GM23338 (cell line): ENCODE measurements around the gene SERPING1. TPM values are rescaled to one million over a fixed set of nuclear protein-coding genes. Genes with fewer than 3 reads are reported as not detected.

Source experiments
- ATAC-seq: fragments of 200-7000 bp; cut with Tn5 transposase; 3 replicates; pipeline ENCODE4 v1.9.1; 2020
- DNase-seq: peaks from one replicate; pipeline ENCODE4 v3.0.0-alpha.2; 2015; ENCODE audit warnings: low spot score
- H2AFZ ChIP-seq: fragments of 200-600 bp; sonication (generic); 2 replicates; pipeline ENCODE4 v1.8.0; 2016; ENCODE audit warnings: antibody characterized with exemption, mild to moderate bottlenecking, moderate library complexity
- H3F3A ChIP-seq: fragments of 200-600 bp; sonication (generic); replicated peaks from 2 replicates; pipeline ENCODE4 v1.8.0; 2017; ENCODE audit warnings: antibody characterized with exemption, mixed run types, low read depth
- H3K27ac ChIP-seq: fragments of 200-600 bp; sonication (generic); 2 replicates; pipeline ENCODE4 v1.6.1; 2016; ENCODE audit warnings: low read depth
- H3K27me3 ChIP-seq: fragments of 200-600 bp; sonication (generic); 2 replicates; pipeline ENCODE4 v1.8.0; 2016; ENCODE audit warnings: mild to moderate bottlenecking, mixed run types, moderate library complexity; ENCODE audit not compliant: insufficient read depth
- H3K36me3 ChIP-seq: fragments of 200-600 bp; sonication (generic); 2 replicates; pipeline ENCODE4 v1.8.0; 2016; ENCODE audit warnings: mild to moderate bottlenecking; ENCODE audit not compliant: insufficient read depth
- H3K4me1 ChIP-seq: fragments of 200-600 bp; sonication (generic); 2 replicates; pipeline ENCODE4 v1.8.0; 2016; ENCODE audit warnings: mild to moderate bottlenecking, moderate library complexity; ENCODE audit not compliant: insufficient read depth
- H3K4me2 ChIP-seq: fragments of 200-600 bp; sonication (generic); 2 replicates; pipeline ENCODE4 v1.7.1; 2017; ENCODE audit warnings: mixed run types
- H3K4me3 ChIP-seq: fragments of 200-600 bp; sonication (generic); 2 replicates; pipeline ENCODE4 v1.6.1; 2016; ENCODE audit warnings: mixed run types
- H3K79me2 ChIP-seq: fragments of 200-600 bp; sonication (generic); replicated peaks from 2 replicates; pipeline ENCODE4 v1.8.0; 2017; ENCODE audit warnings: mild to moderate bottlenecking; ENCODE audit not compliant: insufficient read depth
- H3K9me2 ChIP-seq: fragments of 200-600 bp; sonication (generic); 2 replicates; pipeline ENCODE4 v1.8.0; 2017; ENCODE audit not compliant: insufficient read depth
- H4K20me1 ChIP-seq: fragments of 200-600 bp; sonication (generic); replicated peaks from 2 replicates; pipeline ENCODE4 v1.8.0; 2017; ENCODE audit warnings: mild to moderate bottlenecking; ENCODE audit not compliant: insufficient read depth
- H3K27ac Mint-ChIP-seq: 2 replicates; pipeline ENCODE4 v1.8.0; 2020; ENCODE audit warnings: inconsistent platforms, mild to moderate bottlenecking, moderate library complexity, mixed read lengths
- H3K27me3 Mint-ChIP-seq: 3 replicates; pipeline ENCODE4 v1.8.0; 2022; ENCODE audit warnings: low read depth, mild to moderate bottlenecking, moderate library complexity, mixed read lengths, inconsistent platforms; ENCODE audit not compliant: insufficient read depth, poor library complexity
- H3K36me3 Mint-ChIP-seq: 3 replicates; pipeline ENCODE4 v1.8.0; 2021; ENCODE audit warnings: low read depth, mild to moderate bottlenecking, inconsistent platforms, moderate library complexity, mixed read lengths
- H3K4me1 Mint-ChIP-seq: 3 replicates; pipeline ENCODE4 v1.8.0; 2020; ENCODE audit warnings: mild to moderate bottlenecking, inconsistent platforms, mixed read lengths
- H3K4me3 Mint-ChIP-seq: 3 replicates; pipeline ENCODE4 v1.8.0; 2021; ENCODE audit warnings: moderate library complexity, mild to moderate bottlenecking, inconsistent platforms, mixed read lengths
- H3K9me3 Mint-ChIP-seq: 3 replicates; pipeline ENCODE4 v1.8.0; 2020; ENCODE audit warnings: moderate library complexity, mild to moderate bottlenecking, inconsistent platforms, mixed read lengths
- CREB1 ChIP-seq: fragments of 250-450 bp; sonication (Bioruptor Pico); IDR thresholded peaks from 2 replicates; pipeline ENCODE4 v1.5.0; 2020; ENCODE audit warnings: low read depth, mild to moderate bottlenecking, moderate library complexity
- CTCF ChIP-seq, 2 experiments: fragments of 200-600 bp in 1 of 2; sonication (generic) in 1 of 2; conservative IDR thresholded peaks; 2 replicates each; pipeline versions ENCODE4 v1.5.1 to v1.6.1; 2016 to 2017; ENCODE audit warnings: antibody characterized with exemption in 2 of 2, low read depth in 2 of 2, mild to moderate bottlenecking in 2 of 2, moderate library complexity in 1 of 2
- ETS1 ChIP-seq: IDR thresholded peaks from 2 replicates; pipeline ENCODE4 v1.6.1; 2016; ENCODE audit warnings: antibody characterized with exemption
- EZH2 ChIP-seq: fragments of 200-600 bp; sonication (generic); IDR thresholded peaks from one replicate; pipeline ENCODE4 v1.8.0; 2017; ENCODE audit warnings: antibody characterized with exemption, mild to moderate bottlenecking, low read depth; ENCODE audit not compliant: unreplicated experiment
- EZH2phosphoT487 ChIP-seq: fragments of 200-600 bp; sonication (generic); IDR thresholded peaks from one replicate; pipeline ENCODE4 v1.8.1; 2018; ENCODE audit warnings: antibody characterized with exemption; ENCODE audit not compliant: unreplicated experiment
- JUNB ChIP-seq: IDR thresholded peaks from one replicate; pipeline ENCODE4 v1.6.1; 2016; ENCODE audit warnings: antibody characterized with exemption; ENCODE audit not compliant: unreplicated experiment
- NANOG ChIP-seq: IDR thresholded peaks from 2 replicates; pipeline ENCODE4 v1.6.1; 2016; ENCODE audit warnings: antibody characterized with exemption, borderline replicate concordance
- POLR2AphosphoS5 ChIP-seq: IDR thresholded peaks from 2 replicates; pipeline ENCODE4 v1.6.1; 2016; ENCODE audit warnings: antibody characterized with exemption, low read depth
- REST ChIP-seq: IDR thresholded peaks from one replicate; pipeline ENCODE4 v1.6.1; 2018; ENCODE audit warnings: antibody characterized with exemption; ENCODE audit not compliant: unreplicated experiment
- STAT1 ChIP-seq: IDR thresholded peaks from one replicate; pipeline ENCODE4 v1.6.1; 2016; ENCODE audit warnings: antibody characterized with exemption; ENCODE audit not compliant: unreplicated experiment
- ZNF114 ChIP-seq: fragments of 250-450 bp; sonication (Bioruptor Pico); IDR thresholded peaks from 2 replicates; pipeline ENCODE4 v1.5.0; 2020; ENCODE audit warnings: mild to moderate bottlenecking, moderate library complexity
- ZNF331 ChIP-seq: fragments of 250-450 bp; sonication (Bioruptor Pico); IDR thresholded peaks from 2 replicates; pipeline ENCODE4 v1.5.0; 2020; ENCODE audit warnings: low read depth, mild to moderate bottlenecking, moderate library complexity
- ZNF462 ChIP-seq: fragments of 250-450 bp; sonication (Bioruptor Pico); IDR thresholded peaks from 2 replicates; pipeline ENCODE4 v1.5.0; 2020; ENCODE audit warnings: mild to moderate bottlenecking, moderate library complexity
- polyA plus RNA-seq: library from polyadenylated mRNA; unstranded; fragments of >200 nt; fragmentation: Nextera tagmentation; extraction: Ambion mirVana; gene quantifications from 2 replicates; pipeline ENCODE4 v1.2.1, GENCODE V29; 2016
- total RNA-seq: library from RNA; depleted of rRNA; stranded (reverse); fragments of >200 nt; shearing (Covaris generic); gene quantifications from 2 replicates; pipeline ENCODE4 v1.2.3, GENCODE V29; 2014

Gene SERPING1
- total and polyA plus RNA-seq, 2 experiments from 2014 or later = 42.3 to 54.7 TPM

GRCh38 chr11:57647960-57648800, 50.7 kb downstream of the SERPING1 start:
- Histone ChIP-seq H3K36me3 (peaks cover 5% of the 10 kb centered on the region; the same call in 1 of the 2 replicates), H3K9me2 (peaks cover 10% of the 10 kb centered on the region), H3K4me1 (peaks cover 69% of the 10 kb centered on the region), H3K27ac (no peak overlapping the region), H3F3A (peaks cover 56% of the 10 kb centered on the region), H2AFZ (no peak overlapping the region), H4K20me1 (peaks cover 21% of the 10 kb centered on the region), H3K4me2 (peak overlapping the region; percentile 98), H3K79me2 (0 out of 2 replicates have a peak, but pooled peaks cover 3% of the 10 kb centered on the region), H3K4me3 (peak overlapping the region; percentile 73), H3K27me3 (peaks cover 30% of the 10 kb centered on the region)
- ATAC-seq (peak; percentile 4), DNase-seq (peak; percentile 35)
- peaks cover 13% of the 10 kb centered on the region for H3K9me3 Mint-ChIP-seq
- peak overlapping the region; percentile 73 for H3K4me3 Mint-ChIP-seq
- peaks cover 64% of the 10 kb centered on the region for H3K27me3 Mint-ChIP-seq
- H3K27ac Mint-ChIP-seq = peak overlapping the region; percentile 76; the same call in 1 of the 2 replicates
- TF ChIP-seq CREB1 (CRISPR knock-in tag) (no peak), ZNF114 (CRISPR knock-in tag) (no peak), EZH2 (no peak), POLR2AphosphoS5 (no peak; the same call in 1 of the 2 replicates), JUNB (no peak), ZNF331 (CRISPR knock-in tag) (no peak), ETS1 (no peak), EZH2phosphoT487 (no peak), STAT1 (no peak), ZNF462 (no peak), NANOG (no peak), CTCF (conservative IDR thresholded peaks at IDR 0.05; ENCODE audit: low read depth in 2 of 2) (no peak), REST (no peak)
- H3K36me3 Mint-ChIP-seq = peaks cover 8% of the 10 kb centered on the region
- H3K4me1 Mint-ChIP-seq = peaks cover 86% of the 10 kb centered on the region
